HCEC 1CT (cell line): ENCODE data around the gene ACE.

Experiments
- DNase-seq: peaks from one replicate; pipeline ENCODE4 v3.0.0-alpha.2; 2017

ACE gene

GRCh38 chr17:63476854-63477479 lies at the start of gene ACE:
Gene ACE, plus strand, starts transcription at chr17:63477061. Its CDS starts 34 bp downstream, at chr17:63477095.
- DNase-seq = no peak

- no peak for DNase-seq
Observed at GRCh38 chr17:63429766-63430165, 47.1 kb upstream of the ACE start.

- DNase-seq = no peak
Observed at GRCh38 chr17:63430223-63430622, 46.6 kb upstream of the ACE start.

GRCh38 chr17:63431618-63431938 lies 45.3 kb upstream of the ACE start:
- no peak for DNase-seq

GRCh38 chr17:63431939-63432804 lies 44.7 kb upstream of the ACE start:
- no peak for DNase-seq

- peak; percentile 89 for DNase-seq
Observed at GRCh38 chr17:63433746-63434591, 42.9 kb upstream of the ACE start.

- no peak for DNase-seq
Observed at GRCh38 chr17:63434951-63435571, 41.8 kb upstream of the ACE start.

- no peak for DNase-seq
Observed at GRCh38 chr17:63435681-63436522, 41.0 kb upstream of the ACE start.

GRCh38 chr17:63436523-63437110 lies 40.2 kb upstream of the ACE start:
- DNase-seq = no peak

- no peak for DNase-seq
Observed at GRCh38 chr17:63437287-63438091, 39.4 kb upstream of the ACE start.

GRCh38 chr17:63438092-63439051 lies 38.5 kb upstream of the ACE start:
- no peak for DNase-seq

- no peak for DNase-seq
Observed at GRCh38 chr17:63439687-63440086, 37.2 kb upstream of the ACE start.

GRCh38 chr17:63440127-63440769 lies 36.6 kb upstream of the ACE start:
- DNase-seq = no peak

- no peak for DNase-seq
Observed at GRCh38 chr17:63440770-63441335, 36.0 kb upstream of the ACE start.

GRCh38 chr17:63441654-63442053 lies 35.2 kb upstream of the ACE start:
- DNase-seq = no peak

- no peak for DNase-seq
Observed at GRCh38 chr17:63442074-63442473, 34.8 kb upstream of the ACE start.

- no peak for DNase-seq
Observed at GRCh38 chr17:63442549-63443035, 34.3 kb upstream of the ACE start.

GRCh38 chr17:63443053-63443452 lies 33.8 kb upstream of the ACE start:
- no peak for DNase-seq

- DNase-seq = no peak
Observed at GRCh38 chr17:63444457-63444856, 32.4 kb upstream of the ACE start.
